Hepatocyte (in vitro differentiated cells): ENCODE results near the gene LILRB2. TPM values are rescaled to one million over a fixed set of nuclear protein-coding genes. Genes with fewer than 3 reads are reported as not detected.

Experiments used
- DNase-seq: peaks from one replicate; pipeline ENCODE4 v3.0.0-alpha.2; 2016; ENCODE audit warnings: low spot score
- H2AFZ ChIP-seq: fragments of 200-600 bp; sonication (generic); 2 replicates; pipeline ENCODE4 v1.6.0; 2016; ENCODE audit warnings: antibody characterized with exemption, mild to moderate bottlenecking
- H3K27ac ChIP-seq: fragments of 200-600 bp; sonication (generic); 2 replicates; pipeline ENCODE4 v1.5.1; 2016; ENCODE audit warnings: mild to moderate bottlenecking
- H3K27me3 ChIP-seq: fragments of 200-600 bp; sonication (generic); 2 replicates; pipeline ENCODE4 v1.6.1; 2016
- H3K36me3 ChIP-seq: fragments of 200-600 bp; sonication (generic); replicated peaks from 2 replicates; pipeline ENCODE4 v1.5.1; 2016; ENCODE audit warnings: low read depth; ENCODE audit not compliant: insufficient read depth
- H3K4me1 ChIP-seq: fragments of 200-600 bp; sonication (generic); 2 replicates; pipeline ENCODE4 v1.5.1; 2016; ENCODE audit warnings: mild to moderate bottlenecking, moderate library complexity; ENCODE audit not compliant: insufficient read depth
- H3K4me2 ChIP-seq: fragments of 200-600 bp; sonication (generic); 2 replicates; pipeline ENCODE4 v1.6.0; 2016
- H3K4me3 ChIP-seq: fragments of 200-600 bp; sonication (generic); 2 replicates; pipeline ENCODE4 v1.5.1; 2016; ENCODE audit warnings: mild to moderate bottlenecking
- H3K79me2 ChIP-seq: fragments of 200-600 bp; sonication (generic); 2 replicates; pipeline ENCODE4 v1.6.0; 2017; ENCODE audit warnings: mild to moderate bottlenecking
- H3K9me2 ChIP-seq: fragments of 200-600 bp; sonication (generic); replicated peaks from 2 replicates; pipeline ENCODE4 v1.6.0; 2017; ENCODE audit warnings: mild to moderate bottlenecking; ENCODE audit not compliant: insufficient read depth
- H3K9me3 ChIP-seq: fragments of 200-600 bp; sonication (generic); 2 replicates; pipeline ENCODE4 v1.5.1; 2016; ENCODE audit warnings: low read depth, mild to moderate bottlenecking
- H4K20me1 ChIP-seq: fragments of 200-600 bp; sonication (generic); 2 replicates; pipeline ENCODE4 v1.6.0; 2016; ENCODE audit warnings: mild to moderate bottlenecking; ENCODE audit not compliant: insufficient read depth, poor library complexity, severe bottlenecking
- EZH2 ChIP-seq: fragments of 200-600 bp; sonication (generic); IDR thresholded peaks from 2 replicates; pipeline ENCODE4 v1.6.1; 2016; ENCODE audit warnings: antibody characterized with exemption, mild to moderate bottlenecking, borderline replicate concordance
- EZH2phosphoT487 ChIP-seq: fragments of 200-600 bp; sonication (generic); IDR thresholded peaks from one replicate; pipeline ENCODE4 v1.6.1; 2018; ENCODE audit warnings: antibody characterized with exemption, mild to moderate bottlenecking, low read depth, moderate library complexity; ENCODE audit not compliant: unreplicated experiment, severe bottlenecking
- WGBS: methylation state at CpG from one replicate; pipeline ENCODE4 v1.1.6; 2016; ENCODE audit warnings: low lambda C conversion rate; ENCODE audit errors: missing lambda C conversion rate; 5-methylcytosine and 5-hydroxymethylcytosine counted together
- polyA plus RNA-seq: library from polyadenylated mRNA; unstranded; fragments of >200 nt; fragmentation: Nextera tagmentation; extraction: Ambion mirVana; gene quantifications from 2 replicates; pipeline ENCODE4 v1.2.1, GENCODE V29; 2016
- total RNA-seq: library from RNA; depleted of rRNA; stranded (reverse); fragments of >200 nt; gene quantifications from 2 replicates; pipeline ENCODE4 v1.2.3, GENCODE V29; 2014
- TF ChIP-seq, protein P1 (sequence below): fragments of 200-600 bp; sonication (generic); IDR thresholded peaks from 2 replicates; pipeline ENCODE4 v1.5.1; 2016; ENCODE audit warnings: antibody characterized with exemption, mild to moderate bottlenecking; ENCODE audit not compliant: poor library complexity

The LILRB2 gene
- total and polyA plus RNA-seq, 2 experiments from 2014 or later: not detected

DNA sequence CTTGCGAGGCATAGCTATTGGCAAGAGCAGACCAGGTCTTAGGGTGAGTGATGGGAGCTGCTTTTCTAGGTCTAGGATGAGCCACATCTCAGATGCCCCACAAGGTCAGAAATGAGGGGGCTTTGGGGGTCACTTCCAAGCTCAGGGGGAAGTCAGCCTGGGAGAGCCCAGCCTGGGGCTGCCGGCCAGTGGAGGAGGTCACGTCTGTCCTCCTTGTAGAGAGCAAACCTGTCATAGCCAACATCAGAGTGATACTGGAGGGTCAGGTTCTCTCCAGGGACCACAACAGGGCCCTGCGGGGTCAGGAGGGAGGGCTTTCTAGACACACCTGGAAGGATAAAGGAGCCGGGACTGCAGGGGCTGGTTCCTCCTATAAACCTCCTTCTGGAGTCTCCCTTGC is 29.6 kb upstream of the LILRB2 start:
- no peaks in the 10 kb centered on the region for H3K9me3 ChIP-seq
- H4K20me1 ChIP-seq: no peaks in the 10 kb centered on the region
- H3K27ac ChIP-seq: no peak overlapping the region
- 71% methylated on average over 5 of the region's 5 CpGs for WGBS
- H3K4me3 ChIP-seq: no peak overlapping the region
- TF ChIP-seq EZH2 (no peak), EZH2phosphoT487 (no peak)
- TF ChIP-seq, protein P1, sequence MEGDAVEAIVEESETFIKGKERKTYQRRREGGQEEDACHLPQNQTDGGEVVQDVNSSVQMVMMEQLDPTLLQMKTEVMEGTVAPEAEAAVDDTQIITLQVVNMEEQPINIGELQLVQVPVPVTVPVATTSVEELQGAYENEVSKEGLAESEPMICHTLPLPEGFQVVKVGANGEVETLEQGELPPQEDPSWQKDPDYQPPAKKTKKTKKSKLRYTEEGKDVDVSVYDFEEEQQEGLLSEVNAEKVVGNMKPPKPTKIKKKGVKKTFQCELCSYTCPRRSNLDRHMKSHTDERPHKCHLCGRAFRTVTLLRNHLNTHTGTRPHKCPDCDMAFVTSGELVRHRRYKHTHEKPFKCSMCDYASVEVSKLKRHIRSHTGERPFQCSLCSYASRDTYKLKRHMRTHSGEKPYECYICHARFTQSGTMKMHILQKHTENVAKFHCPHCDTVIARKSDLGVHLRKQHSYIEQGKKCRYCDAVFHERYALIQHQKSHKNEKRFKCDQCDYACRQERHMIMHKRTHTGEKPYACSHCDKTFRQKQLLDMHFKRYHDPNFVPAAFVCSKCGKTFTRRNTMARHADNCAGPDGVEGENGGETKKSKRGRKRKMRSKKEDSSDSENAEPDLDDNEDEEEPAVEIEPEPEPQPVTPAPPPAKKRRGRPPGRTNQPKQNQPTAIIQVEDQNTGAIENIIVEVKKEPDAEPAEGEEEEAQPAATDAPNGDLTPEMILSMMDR: no peak
- no peak overlapping the region for H2AFZ ChIP-seq
- no peak overlapping the region for H3K4me2 ChIP-seq
- no peaks in the 10 kb centered on the region for H3K36me3 ChIP-seq
- H3K27me3 ChIP-seq: no peaks in the 10 kb centered on the region
- H3K79me2 ChIP-seq: no peaks in the 10 kb centered on the region
- H3K9me2 ChIP-seq: no peaks in the 10 kb centered on the region
- no peak for DNase-seq
- H3K4me1 ChIP-seq: no peaks in the 10 kb centered on the region

DNA sequence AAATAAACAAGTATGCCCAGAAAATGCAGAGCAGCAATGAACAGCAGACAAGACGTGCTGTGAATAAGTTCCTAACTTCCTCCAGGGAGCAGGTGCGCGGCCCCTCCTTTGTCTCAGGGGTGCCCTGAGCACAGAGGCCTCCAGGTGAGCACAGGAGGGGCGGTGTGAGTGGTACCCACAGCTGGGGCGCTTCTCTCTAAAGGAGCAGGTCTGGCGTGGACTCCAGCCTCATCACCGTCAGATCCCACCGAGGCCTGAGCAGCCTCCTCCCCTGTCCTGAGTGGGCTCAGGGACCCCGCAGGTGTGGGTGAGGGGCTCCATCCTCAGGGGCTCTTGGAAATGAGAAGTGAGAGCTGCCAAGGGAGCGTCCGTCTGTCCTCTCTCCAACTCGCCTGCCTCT is 28.9 kb upstream of the LILRB2 start:
- no peaks in the 10 kb centered on the region for H4K20me1 ChIP-seq
- no peak overlapping the region for H2AFZ ChIP-seq
- DNase-seq: no peak
- H3K79me2 ChIP-seq: no peaks in the 10 kb centered on the region
- H3K27ac ChIP-seq: no peak overlapping the region
- no peaks in the 10 kb centered on the region for H3K4me1 ChIP-seq
- no peaks in the 10 kb centered on the region for H3K9me2 ChIP-seq
- no peak overlapping the region for H3K4me3 ChIP-seq
- WGBS: 78% methylated on average over 12 of the region's 12 CpGs
- no peaks in the 10 kb centered on the region for H3K9me3 ChIP-seq
- H3K4me2 ChIP-seq: no peak overlapping the region
- no peaks in the 10 kb centered on the region for H3K27me3 ChIP-seq
- TF ChIP-seq EZH2phosphoT487 (no peak), EZH2 (no peak)
- TF ChIP-seq, protein P1: no peak
- H3K36me3 ChIP-seq: no peaks in the 10 kb centered on the region

DNA sequence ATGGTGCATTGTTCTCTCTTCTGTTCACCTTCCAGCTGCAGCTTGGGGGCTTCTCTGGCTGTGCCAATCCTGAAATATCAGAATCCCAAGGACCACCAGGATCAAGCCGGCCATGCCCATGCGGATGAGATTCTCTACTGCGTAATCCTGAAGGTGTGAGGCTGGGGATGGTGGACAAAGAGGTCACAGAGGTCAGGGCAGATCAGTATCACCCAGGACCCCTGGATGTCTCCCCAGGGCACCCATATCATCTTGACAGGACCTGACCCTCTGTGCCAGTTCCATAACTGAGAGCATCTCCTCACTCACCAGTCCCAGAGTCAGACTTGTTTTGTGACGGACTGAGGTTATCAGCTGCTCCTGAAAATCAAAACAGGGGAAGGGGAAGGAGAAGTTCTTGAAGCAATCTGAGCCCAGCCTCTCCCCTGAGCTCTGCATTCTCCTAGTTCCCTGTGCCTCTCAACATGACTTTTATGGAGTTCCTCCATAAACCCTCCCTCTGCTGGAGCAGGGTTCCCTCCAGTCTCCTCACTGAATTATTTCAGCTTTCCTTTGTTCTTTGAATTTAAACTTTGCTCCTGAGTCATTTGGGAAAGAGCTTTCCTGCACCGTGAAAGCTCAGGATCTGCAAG is 26.6 kb upstream of the LILRB2 start:
- Histone ChIP-seq H3K27ac (no peak overlapping the region), H2AFZ (no peak overlapping the region), H4K20me1 (no peaks in the 10 kb centered on the region), H3K4me2 (no peak overlapping the region), H3K36me3 (no peaks in the 10 kb centered on the region), H3K27me3 (no peaks in the 10 kb centered on the region), H3K9me3 (no peaks in the 10 kb centered on the region), H3K4me3 (no peak overlapping the region), H3K4me1 (no peaks in the 10 kb centered on the region), H3K9me2 (no peaks in the 10 kb centered on the region), H3K79me2 (no peaks in the 10 kb centered on the region)
- no peak for DNase-seq
- TF ChIP-seq, protein P1: no peak
- TF ChIP-seq EZH2phosphoT487 (no peak), EZH2 (no peak)
- WGBS: 83% methylated on average over 5 of the region's 5 CpGs
